ENCODE measurements around the gene RIN1.
A peak's percentile ranks its signal among the peaks of the same experiment; 100 is the strongest.

Gene RIN1

GRCh38 chr11:66326261-66327111 is 9.7 kb downstream of the RIN1 start:
- Histone ChIP-seq H3K27me3 (ENCODE audit: control insufficient read depth in 1 of 2, insufficient read depth in 1 of 2, low read length in 2 of 2) (no peaks in the 10 kb centered on the region), H2BK15ac (ENCODE audit: low read depth, poor library complexity, severe bottlenecking) (peak overlapping the region; percentile 96), H3K18ac (ENCODE audit: low read depth in 1 of 2, low read length in 2 of 2) (peak overlapping the region; percentile 96 to 99), H3K27ac (ENCODE audit: low read length, poor library complexity, severe bottlenecking) (peak overlapping the region; percentile 96), H2AFZ (ENCODE audit: low read depth, low read length) (peak overlapping the region; percentile 10), H3K4me3 (ENCODE audit: insufficient read depth in 1 of 2, low read depth in 1 of 2, low read length in 2 of 2) (peak overlapping the region in 1 of 2 experiments; percentile 24), H2BK120ac (ENCODE audit: low read depth, low read length) (peak overlapping the region; percentile 65), H3K79me1 (replicated peaks; ENCODE audit: low read length, poor library complexity, severe bottlenecking) (peaks cover under 1% of the 10 kb centered on the region), H2BK12ac (ENCODE audit: low read length in 2 of 2) (peak overlapping the region; percentile 99), H4K8ac (ENCODE audit: low read length) (peak overlapping the region; percentile 97), H2BK5ac (ENCODE audit: low read depth, low read length, poor library complexity, severe bottlenecking) (peak overlapping the region; percentile 87), H3K36me3 (ENCODE audit: control insufficient read depth in 1 of 2, insufficient read depth in 2 of 2, low read depth in 1 of 2, low read length in 2 of 2) (peaks cover 5 to 10% of the 10 kb centered on the region in 2 experiments), H3K4me2 (ENCODE audit: low read length, poor library complexity, severe bottlenecking) (peak overlapping the region; percentile 4), H3K9ac (ENCODE audit: low read length) (peak overlapping the region; percentile 85), H3K23ac (ENCODE audit: low read length in 2 of 2) (no peak overlapping the region), H3K9me3 (ENCODE audit: control insufficient read depth, low read length) (no peaks in the 10 kb centered on the region), H3K4ac (ENCODE audit: low read depth in 1 of 2, low read length in 2 of 2) (peak overlapping the region; percentile 92 to 93), H3K14ac (ENCODE audit: low read length in 2 of 2) (peak overlapping the region in 1 of 2 experiments; percentile 72), H4K91ac (ENCODE audit: low read length) (peak overlapping the region; percentile 98), H2AK5ac (ENCODE audit: low read length, severe bottlenecking) (peak overlapping the region; percentile 98), H3K4me1 (ENCODE audit: control insufficient read depth, insufficient read depth, low read depth, low read length) (peaks cover 51% of the 10 kb centered on the region)
- peak; percentile 60 for DNase-seq
- 2% methylated on average over 16 of the region's 21 CpGs for WGBS

GRCh38 chr11:66325263-66325671 is 11.0 kb downstream of the RIN1 start:
- Histone ChIP-seq H2BK5ac (ENCODE audit: low read depth, low read length, poor library complexity, severe bottlenecking) (no peak overlapping the region), H3K27me3 (ENCODE audit: control insufficient read depth in 1 of 2, insufficient read depth in 1 of 2, low read length in 2 of 2) (no peaks in the 10 kb centered on the region), H2AK5ac (ENCODE audit: low read length, severe bottlenecking) (peak overlapping the region; percentile 98), H3K9me3 (ENCODE audit: control insufficient read depth, low read length) (no peaks in the 10 kb centered on the region), H3K14ac (ENCODE audit: low read length in 2 of 2) (peak overlapping the region in 1 of 2 experiments; percentile 93), H3K36me3 (ENCODE audit: control insufficient read depth in 1 of 2, insufficient read depth in 2 of 2, low read depth in 1 of 2, low read length in 2 of 2) (peaks cover 0 to 2% of the 10 kb centered on the region in 2 experiments), H2AFZ (ENCODE audit: low read depth, low read length) (no peak overlapping the region), H3K4me1 (ENCODE audit: control insufficient read depth, insufficient read depth, low read depth, low read length) (peaks cover 49% of the 10 kb centered on the region), H3K4me2 (ENCODE audit: low read length, poor library complexity, severe bottlenecking) (no peak overlapping the region), H4K91ac (ENCODE audit: low read length) (peak overlapping the region; percentile 95), H2BK15ac (ENCODE audit: low read depth, poor library complexity, severe bottlenecking) (peak overlapping the region; percentile 31), H3K27ac (ENCODE audit: low read length, poor library complexity, severe bottlenecking) (no peak overlapping the region), H2BK120ac (ENCODE audit: low read depth, low read length) (peak overlapping the region; percentile 98), H2BK12ac (ENCODE audit: low read length in 2 of 2) (peak overlapping the region; percentile 64 to 85), H3K18ac (ENCODE audit: low read depth in 1 of 2, low read length in 2 of 2) (peak overlapping the region; percentile 93 to 99), H3K4me3 (ENCODE audit: insufficient read depth in 1 of 2, low read depth in 1 of 2, low read length in 2 of 2) (no peak overlapping the region), H3K79me1 (replicated peaks; ENCODE audit: low read length, poor library complexity, severe bottlenecking) (no peaks in the 10 kb centered on the region), H3K4ac (ENCODE audit: low read depth in 1 of 2, low read length in 2 of 2) (peak overlapping the region; percentile 75 to 83), H3K9ac (ENCODE audit: low read length) (peak overlapping the region; percentile 4), H3K23ac (ENCODE audit: low read length in 2 of 2) (peak overlapping the region in 1 of 2 experiments; percentile 95), H4K8ac (ENCODE audit: low read length) (peak overlapping the region; percentile 33)
- DNase-seq: peak; percentile 48
- WGBS: 83% methylated on average over 8 of the region's 8 CpGs

GRCh38 chr11:66324664-66325063 is 11.6 kb downstream of the RIN1 start:
- no peak overlapping the region for H3K4me2 ChIP-seq (ENCODE audit: low read length, poor library complexity, severe bottlenecking)
- peak overlapping the region; percentile 98 for H2BK120ac ChIP-seq (ENCODE audit: low read depth, low read length)
- peak overlapping the region in 1 of 2 experiments; percentile 93 for H3K14ac ChIP-seq (ENCODE audit: low read length in 2 of 2)
- H3K23ac ChIP-seq (ENCODE audit: low read length in 2 of 2): peak overlapping the region in 1 of 2 experiments; percentile 95
- peak overlapping the region; percentile 90 for H2AK5ac ChIP-seq (ENCODE audit: low read length, severe bottlenecking)
- H2AFZ ChIP-seq (ENCODE audit: low read depth, low read length): no peak overlapping the region
- H3K4ac ChIP-seq (ENCODE audit: low read depth in 1 of 2, low read length in 2 of 2): peak overlapping the region; percentile 75 to 83
- H3K27me3 ChIP-seq (ENCODE audit: control insufficient read depth in 1 of 2, insufficient read depth in 1 of 2, low read length in 2 of 2): no peaks in the 10 kb centered on the region
- H2BK15ac ChIP-seq (ENCODE audit: low read depth, poor library complexity, severe bottlenecking): peak overlapping the region; percentile 76
- H3K18ac ChIP-seq (ENCODE audit: low read depth in 1 of 2, low read length in 2 of 2): peak overlapping the region; percentile 93 to 99
- H4K8ac ChIP-seq (ENCODE audit: low read length): peak overlapping the region; percentile 89
- H3K9ac ChIP-seq (ENCODE audit: low read length): peak overlapping the region; percentile 4
- peak overlapping the region; percentile 95 for H4K91ac ChIP-seq (ENCODE audit: low read length)
- H2BK12ac ChIP-seq (ENCODE audit: low read length in 2 of 2): peak overlapping the region; percentile 64 to 85
- peak overlapping the region; percentile 33 for H3K27ac ChIP-seq (ENCODE audit: low read length, poor library complexity, severe bottlenecking)
- WGBS: 30% methylated on average over 6 of the region's 10 CpGs
- peaks cover 0 to 2% of the 10 kb centered on the region in 2 experiments for H3K36me3 ChIP-seq (ENCODE audit: control insufficient read depth in 1 of 2, insufficient read depth in 2 of 2, low read depth in 1 of 2, low read length in 2 of 2)
- no peaks in the 10 kb centered on the region for H3K9me3 ChIP-seq (ENCODE audit: control insufficient read depth, low read length)
- no peaks in the 10 kb centered on the region for H3K79me1 ChIP-seq (replicated peaks; ENCODE audit: low read length, poor library complexity, severe bottlenecking)
- no peak overlapping the region for H2BK5ac ChIP-seq (ENCODE audit: low read depth, low read length, poor library complexity, severe bottlenecking)
- no peak overlapping the region for H3K4me3 ChIP-seq (ENCODE audit: insufficient read depth in 1 of 2, low read depth in 1 of 2, low read length in 2 of 2)
- DNase-seq: peak; percentile 49
- H3K4me1 ChIP-seq (ENCODE audit: control insufficient read depth, insufficient read depth, low read depth, low read length): peaks cover 45% of the 10 kb centered on the region

GRCh38 chr11:66323684-66324083 is 12.6 kb downstream of the RIN1 start:
- H3K4ac ChIP-seq (ENCODE audit: low read depth in 1 of 2, low read length in 2 of 2): no peak overlapping the region
- H4K8ac ChIP-seq (ENCODE audit: low read length): no peak overlapping the region
- peak overlapping the region in 1 of 2 experiments; percentile 76 for H3K14ac ChIP-seq (ENCODE audit: low read length in 2 of 2)
- no peak overlapping the region for H2AK5ac ChIP-seq (ENCODE audit: low read length, severe bottlenecking)
- H3K4me1 ChIP-seq (ENCODE audit: control insufficient read depth, insufficient read depth, low read depth, low read length): peaks cover 44% of the 10 kb centered on the region
- no peak overlapping the region for H2AFZ ChIP-seq (ENCODE audit: low read depth, low read length)
- H3K27ac ChIP-seq (ENCODE audit: low read length, poor library complexity, severe bottlenecking): no peak overlapping the region
- H3K9me3 ChIP-seq (ENCODE audit: control insufficient read depth, low read length): no peaks in the 10 kb centered on the region
- no peak for DNase-seq
- H3K23ac ChIP-seq (ENCODE audit: low read length in 2 of 2): no peak overlapping the region
- H3K9ac ChIP-seq (ENCODE audit: low read length): no peak overlapping the region
- 94% methylated on average over 1 of the region's 1 CpG for WGBS
- H3K79me1 ChIP-seq (replicated peaks; ENCODE audit: low read length, poor library complexity, severe bottlenecking): no peaks in the 10 kb centered on the region
- no peak overlapping the region for H3K18ac ChIP-seq (ENCODE audit: low read depth in 1 of 2, low read length in 2 of 2)
- H3K4me2 ChIP-seq (ENCODE audit: low read length, poor library complexity, severe bottlenecking): no peak overlapping the region
- peaks cover 0 to 2% of the 10 kb centered on the region in 2 experiments for H3K36me3 ChIP-seq (ENCODE audit: control insufficient read depth in 1 of 2, insufficient read depth in 2 of 2, low read depth in 1 of 2, low read length in 2 of 2)
- H2BK120ac ChIP-seq (ENCODE audit: low read depth, low read length): no peak overlapping the region
- no peak overlapping the region for H4K91ac ChIP-seq (ENCODE audit: low read length)
- H3K27me3 ChIP-seq (ENCODE audit: control insufficient read depth in 1 of 2, insufficient read depth in 1 of 2, low read length in 2 of 2): no peaks in the 10 kb centered on the region
- H2BK15ac ChIP-seq (ENCODE audit: low read depth, poor library complexity, severe bottlenecking): no peak overlapping the region
- no peak overlapping the region for H2BK12ac ChIP-seq (ENCODE audit: low read length in 2 of 2)
- H3K4me3 ChIP-seq (ENCODE audit: insufficient read depth in 1 of 2, low read depth in 1 of 2, low read length in 2 of 2): no peak overlapping the region
- H2BK5ac ChIP-seq (ENCODE audit: low read depth, low read length, poor library complexity, severe bottlenecking): no peak overlapping the region

Data from mesenchymal stem cell (in vitro differentiated cells and primary cell).